K562 (cell line): ENCODE measurements around the gene DLK1. TPM values are rescaled to one million over a fixed set of nuclear protein-coding genes. Genes with fewer than 3 reads are reported as not detected.

Source experiments
- ATAC-seq: fragments of 200-7000 bp; cut with Tn5 transposase; 3 replicates; pipeline ENCODE4 v1.9.1; 2020; ENCODE audit warnings: moderate library complexity
- BruUV-seq: library from RNA; stranded (reverse); fragments of 400-500 nt; replicated peaks from 2 replicates; lab custom pipeline; 2021; lab: Mats Ljungman, UMichigan
- CTCF ChIA-PET: fragments of 300-600 bp; formaldehyde crosslinking; extraction: SDS; loops from one replicate; lab custom pipeline; 2021; ENCODE audit warnings: low intra/inter-chr PET ratio; lab: Yijun Ruan, JAX
- POLR2A ChIA-PET: fragments of 300-600, 350-650 bp; sonication (Branson Sonifier 250); formaldehyde crosslinking; extraction: SDS; loops from one replicate; lab custom pipeline; 2021; ENCODE audit warnings: antibody characterized with exemption, inconsistent platforms; lab: Yijun Ruan, JAX
- DNase-seq, 4 experiments: peaks; one replicate each; pipeline versions ENCODE4 v3.0.0 to v3.0.0-alpha.2; 2011 to 2018; ENCODE audit warnings: low spot score in 3 of 4, mixed read lengths in 3 of 4; ENCODE audit errors: extremely low read depth in 1 of 4
- FAIRE-seq: peaks from 2 replicates; lab custom pipeline; 2011; peaks lifted over from hg19 to GRCh38; lab: Jason Lieb, UNC
- H2AFZ ChIP-seq: 2 replicates; pipeline ENCODE4 v1.6.0; 2011; ENCODE audit warnings: low read depth, low read length, control low read depth, inconsistent platforms
- H3K27ac ChIP-seq: fragments of 200-600 bp; 3 replicates; pipeline ENCODE4 v1.8.0; 2011; ENCODE audit warnings: low read depth, mild to moderate bottlenecking, control low read depth, inconsistent platforms, low read length, moderate library complexity, mixed read lengths; ENCODE audit errors: extremely low read depth
- H3K27me3 ChIP-seq, 2 experiments: fragments of 300-600 bp in 1 of 2; 2 replicates in 1 of 2; 3 replicates in 1 of 2; pipeline versions ENCODE4 v1.6.0 to v1.8.0; 2011; ENCODE audit warnings: inconsistent platforms in 2 of 2, low read length in 2 of 2, mild to moderate bottlenecking in 1 of 2, mixed read lengths in 1 of 2, moderate library complexity in 1 of 2; ENCODE audit not compliant: control insufficient read depth in 2 of 2, insufficient read depth in 2 of 2
- H3K36me3 ChIP-seq: fragments of 300-600 bp; 3 replicates; pipeline ENCODE4 v1.8.0; 2011; ENCODE audit warnings: mild to moderate bottlenecking, low read length, inconsistent platforms; ENCODE audit not compliant: control insufficient read depth, insufficient read depth
- H3K4me1 ChIP-seq, 2 experiments: fragments of 200-600 bp in 1 of 2; replicated peaks in 1 of 2; 2 replicates in 1 of 2; 3 replicates in 1 of 2; pipeline versions ENCODE4 v1.5.1 to v1.8.0; 2011; ENCODE audit warnings: inconsistent platforms in 2 of 2, low read length in 2 of 2, mild to moderate bottlenecking in 1 of 2, mixed read lengths in 1 of 2, moderate library complexity in 1 of 2; ENCODE audit not compliant: control insufficient read depth in 2 of 2, insufficient read depth in 2 of 2
- H3K4me2 ChIP-seq: 2 replicates; pipeline ENCODE4 v1.6.1; 2011; ENCODE audit warnings: low read length, control low read depth, inconsistent platforms, mixed read lengths; ENCODE audit not compliant: insufficient read depth
- H3K4me3 ChIP-seq: fragments of 200-600 bp; sonication (generic), shearing (Covaris generic); 2 replicates; pipeline ENCODE4 v1.5.1; 2016; ENCODE audit warnings: control low read depth, inconsistent platforms
- H3K79me2 ChIP-seq: fragments of 200-600 bp; 3 replicates; pipeline ENCODE4 v1.8.0; 2011; ENCODE audit warnings: low read length, inconsistent platforms; ENCODE audit not compliant: control insufficient read depth, insufficient read depth
- H3K9ac ChIP-seq, 2 experiments: 2 replicates each; pipeline versions ENCODE4 v1.6.0 to v1.6.1; 2011; ENCODE audit warnings: low read depth in 2 of 2, low read length in 2 of 2, control low read depth in 1 of 2, inconsistent platforms in 1 of 2, mild to moderate bottlenecking in 1 of 2, mixed read lengths in 1 of 2; ENCODE audit not compliant: insufficient read depth in 1 of 2
- H3K9me1 ChIP-seq: one replicate; pipeline ENCODE4 v1.6.0; 2011; ENCODE audit warnings: inconsistent platforms, mild to moderate bottlenecking, low read length, moderate library complexity; ENCODE audit not compliant: control insufficient read depth, insufficient read depth
- H3K9me3 ChIP-seq: replicated peaks from 2 replicates; pipeline ENCODE4 v1.5.1; 2011; ENCODE audit warnings: low read depth, low read length, inconsistent platforms; ENCODE audit not compliant: control insufficient read depth, insufficient read depth
- H4K20me1 ChIP-seq: replicated peaks from 2 replicates; pipeline ENCODE4 v1.6.1; 2011; ENCODE audit warnings: low read length, inconsistent platforms, mixed read lengths; ENCODE audit not compliant: control insufficient read depth, insufficient read depth
- ARID1B ChIP-seq: fragments of 450-650 bp; IDR thresholded peaks from 2 replicates; pipeline ENCODE4 v1.6.1; 2016; ENCODE audit warnings: antibody characterized with exemption, mild to moderate bottlenecking, inconsistent platforms
- ARID3B ChIP-seq: fragments of 250-450 bp; sonication (Bioruptor Pico); IDR thresholded peaks from 2 replicates; pipeline ENCODE4 v1.4.0; 2020; ENCODE audit warnings: borderline replicate concordance
- ATF1 ChIP-seq, 2 experiments: fragments of 450-650 bp in 1 of 2; IDR thresholded peaks; 2 replicates each; pipeline ENCODE4 v1.6.1; 2016; ENCODE audit warnings: missing compliant biosample characterization in 1 of 2, missing genetic modification characterization in 1 of 2
- CREB5 ChIP-seq: fragments of 250-450 bp; sonication (Bioruptor Pico); IDR thresholded peaks from 2 replicates; pipeline ENCODE4 v1.5.0; 2020; ENCODE audit warnings: mild to moderate bottlenecking
- ESRRA ChIP-seq: fragments of 450-650 bp; IDR thresholded peaks from 2 replicates; pipeline ENCODE4 v1.6.1; 2014; ENCODE audit warnings: low read depth, mild to moderate bottlenecking, moderate library complexity, borderline replicate concordance
- EWSR1 ChIP-seq: fragments of 450-650 bp; IDR thresholded peaks from 2 replicates; pipeline ENCODE4 v1.6.1; 2018; ENCODE audit warnings: borderline replicate concordance, mild to moderate bottlenecking, low read depth, moderate library complexity; ENCODE audit not compliant: partially characterized antibody
- JUNB ChIP-seq: fragments of 450-650 bp; formaldehyde crosslinking; conservative IDR thresholded peaks from 2 replicates; pipeline ENCODE4 v1.4.0; 2020; ENCODE audit warnings: mild to moderate bottlenecking
- KDM1A ChIP-seq, 2 experiments: fragments of 450-650 bp; IDR thresholded peaks; 2 replicates each; pipeline ENCODE4 v1.6.1; 2016; ENCODE audit warnings: mild to moderate bottlenecking in 2 of 2
- KDM2B ChIP-seq: fragments of 250-450 bp; sonication (Bioruptor Pico); IDR thresholded peaks from 2 replicates; pipeline ENCODE4 v1.8.0; 2021; ENCODE audit warnings: mild to moderate bottlenecking, moderate library complexity
- MTA2 ChIP-seq: fragments of 450-650 bp; IDR thresholded peaks from 2 replicates; pipeline ENCODE4 v1.6.1; 2016; ENCODE audit warnings: low read depth
- NR4A1 ChIP-seq, 2 experiments: fragments of 250-450 bp in 1 of 2; fragments of 450-650 bp in 1 of 2; sonication (Bioruptor Pico) in 1 of 2; IDR thresholded peaks; 2 replicates each; pipeline versions ENCODE4 v1.4.0 to v1.6.1; 2016 to 2020; ENCODE audit warnings: mild to moderate bottlenecking in 2 of 2, missing compliant biosample characterization in 1 of 2, missing genetic modification characterization in 1 of 2, moderate library complexity in 1 of 2
- NRF1 ChIP-seq, 2 experiments: fragments of 450-650 bp; IDR thresholded peaks in 1 of 2; conservative IDR thresholded peaks in 1 of 2; 2 replicates each; pipeline ENCODE4 v1.6.1; 2014; ENCODE audit warnings: mild to moderate bottlenecking in 2 of 2
- PRPF4 ChIP-seq: fragments of 200-400 bp; formaldehyde crosslinking; IDR thresholded peaks from one replicate; pipeline ENCODE4 v1.6.1; 2017; ENCODE audit warnings: low read length, low read depth, mild to moderate bottlenecking; ENCODE audit not compliant: insufficient read depth, poor library complexity, severe bottlenecking
- PURB ChIP-seq: sonication (generic); formaldehyde crosslinking; IDR thresholded peaks from 2 replicates; pipeline ENCODE4 v1.9.0; 2021; ENCODE audit warnings: low read depth, mild to moderate bottlenecking, missing genetic modification reagents
- SNAPC5 ChIP-seq: fragments of 250-450 bp; sonication (Bioruptor Pico); IDR thresholded peaks from 2 replicates; pipeline ENCODE4 v1.8.0; 2021; ENCODE audit warnings: moderate library complexity, mild to moderate bottlenecking, inconsistent platforms
- TCF3 ChIP-seq: sonication (generic); formaldehyde crosslinking; IDR thresholded peaks from 2 replicates; pipeline ENCODE4 v1.4.0; 2020; ENCODE audit warnings: mild to moderate bottlenecking, missing genetic modification reagents
- U2AF1 ChIP-seq: fragments of 200-400 bp; formaldehyde crosslinking; optimal IDR thresholded peaks from 2 replicates; pipeline ENCODE3; 2017; ENCODE audit warnings: mild to moderate bottlenecking, low read depth, low read length, moderate library complexity
- XRCC4 ChIP-seq: IDR thresholded peaks from one replicate; pipeline ENCODE4 v1.6.1; 2011; ENCODE audit not compliant: insufficient read depth, insufficient read length; ENCODE audit errors: extremely low read depth
- ZNF431 ChIP-seq: sonication (generic); formaldehyde crosslinking; IDR thresholded peaks from 2 replicates; pipeline ENCODE4 v1.8.0; 2022; ENCODE audit warnings: mild to moderate bottlenecking, missing genetic modification reagents
- ZNF551 ChIP-seq: fragments of 250-450 bp; sonication (Bioruptor Pico); IDR thresholded peaks from 2 replicates; pipeline ENCODE4 v1.5.0; 2021; ENCODE audit warnings: mild to moderate bottlenecking, moderate library complexity
- WGBS: fragments of 100-300 bp; shearing (Covaris generic); methylation state at CpG from one replicate; pipeline ENCODE4 v1.1.6; 2016; ENCODE audit warnings: low coverage, mixed read lengths; ENCODE audit not compliant: insufficient coverage; ENCODE audit errors: missing lambda C conversion rate; 5-methylcytosine and 5-hydroxymethylcytosine counted together
- in situ Hi-C: fragments of 300-500 bp; cut with MboI; formaldehyde crosslinking; loops from 4 replicates; pipeline ENCODE4 v1.15.0; 2018; ENCODE audit warnings: inconsistent platforms, mixed read lengths
- intact Hi-C: fragments of 100-400 bp; cut with micrococcal nuclease; formaldehyde crosslinking; loops from 2 replicates; pipeline ENCODE4 v1.14.2; 2022
- polyA plus RNA-seq, 8 experiments: library from polyadenylated mRNA; depleted of rRNA in 4 of 8; stranded (reverse) in 5 of 8; unstranded in 3 of 8; fragments of >200 nt; fragmentation: Nextera tagmentation in 2 of 8; fragmentation: Illumina TruSeq in 1 of 8; extraction: Ambion mirVana in 2 of 8; extraction: Trizol in 1 of 8; gene quantifications; 2 replicates each; pipeline versions ENCODE4 v1.2.1 to v1.2.3, GENCODE V29; 2011 to 2014; ENCODE audit warnings: inconsistent platforms in 1 of 8, missing spikeins in 1 of 8
- total RNA-seq, 7 experiments: library from RNA; depleted of rRNA in 6 of 7; stranded (reverse); fragments of >200 nt in 6 of 7; fragmentation: Illumina TruSeq in 2 of 7; extraction: Trizol in 2 of 7; gene quantifications; 2 replicates each; pipeline versions ENCODE4 v1.2.1 to v1.2.3, GENCODE V29; 2011 to 2021; ENCODE audit warnings: low replicate concordance in 1 of 7

Gene DLK1
- total and polyA plus RNA-seq, 9 of the 15 experiments (the other 6 are each of a cell fraction or from before 2014, with no cell fraction given), result 4.4 to 97.2 (median 15.3) TPM

GRCh38 chr14:100684154-100684553 is 42.5 kb upstream of the DLK1 start:
- DNase-seq (no peak), FAIRE-seq (no peak), ATAC-seq (no peak)
- Histone ChIP-seq H3K36me3 (no peaks in the 10 kb centered on the region), H3K4me3 (no peak overlapping the region), H4K20me1 (no peaks in the 10 kb centered on the region), H3K4me1 (peaks cover 30 to 42% of the 10 kb centered on the region in 2 experiments), H3K79me2 (no peaks in the 10 kb centered on the region), H3K9me1 (no peaks in the 10 kb centered on the region), H3K27me3 (no peaks in the 10 kb centered on the region), H3K27ac (no peak overlapping the region), H3K4me2 (no peak overlapping the region; the same call in 1 of the 2 replicates), H3K9me3 (no peaks in the 10 kb centered on the region), H3K9ac (no peak overlapping the region), H2AFZ (peak overlapping the region; percentile 72)
- in situ Hi-C loops (no loop called here), intact Hi-C loops (no loop called here)
- ChIA-PET POLR2A (interaction anchor here (1.9 kb wide), 1 partner anchor 15 kb away, joined by 4 read pairs; no protein-coding TSS in a partner anchor), CTCF (interaction anchor here (1.0 kb wide), 1 partner anchor 307 kb away, joined by 4 read pairs; no protein-coding TSS in a partner anchor)
- BruUV-seq, result no TSS peak
- WGBS, result 12% methylated on average over 6 of the region's 6 CpGs
- TF ChIP-seq ARID1B (0 out of 2 replicates have a peak, but pooled peaks have one; percentile 17), PRPF4 (no peak), ARID3B (CRISPR knock-in tag) (no peak), TCF3 (CRISPR knock-in tag) (peak; percentile 32; the same call in 1 of the 2 replicates), ZNF431 (CRISPR knock-in tag) (no peak), JUNB (CRISPR knock-in tag) (no peak), MTA2 (no peak), ATF1 (CRISPR knock-in tag; IDR thresholded peaks at IDR 0.05) (no peak), ATF1 (tag; IDR thresholded peaks at IDR 0.05) (0 out of 2 replicates have a peak, but pooled peaks have one; percentile 16), KDM1A (IDR thresholded peaks at IDR 0.05) (0 out of 4 replicates have a peak, but pooled peaks of 1 of the 2 experiments have one; percentile 10), KDM2B (no peak), EWSR1 (no peak), PURB (no peak), SNAPC5 (CRISPR knock-in tag) (no peak), XRCC4 (no peak), NR4A1 (CRISPR knock-in tag; IDR thresholded peaks at IDR 0.05) (no peak), NR4A1 (tag; IDR thresholded peaks at IDR 0.05) (no peak), NRF1 (conservative IDR thresholded peaks at IDR 0.05 in 1 of 2, IDR thresholded peaks at IDR 0.05 in 1 of 2) (no peak), ZNF551 (CRISPR knock-in tag) (no peak), ESRRA (no peak), CREB5 (CRISPR knock-in tag) (no peak), U2AF1 (no peak)
